Epithelial cell of prostate (primary cell): ENCODE data around the gene SCAMP2.
A peak's percentile ranks its signal among the peaks of the same experiment; 100 is the strongest.

Source experiments
- DNase-seq: peaks from one replicate; pipeline ENCODE4 v3.0.0-alpha.2; 2011; ENCODE audit warnings: low read depth, low spot score
- H3K27ac ChIP-seq: fragments of 450-650 bp; 2 replicates; pipeline ENCODE4 v1.5.1; 2017; ENCODE audit warnings: mild to moderate bottlenecking

Gene SCAMP2

DNA sequence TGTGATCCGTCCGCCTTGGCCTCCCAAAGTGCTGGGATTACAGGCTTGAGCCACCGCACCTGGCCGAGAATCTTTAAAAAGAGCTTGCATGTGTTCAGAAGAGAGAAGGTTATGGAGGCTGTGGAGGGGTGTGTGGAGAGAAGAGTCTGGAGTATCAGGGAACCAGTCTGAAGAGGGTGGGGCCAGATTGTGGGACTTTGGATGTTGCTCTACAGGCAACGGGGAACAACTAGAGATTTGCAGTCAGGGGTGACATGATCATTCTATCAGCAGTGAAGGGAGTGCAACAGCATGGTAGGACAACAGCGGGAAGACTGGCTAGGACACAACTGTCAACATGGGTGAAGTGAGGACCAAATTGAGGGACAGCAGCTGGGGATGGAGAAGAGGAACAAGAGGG is 8.9 kb downstream of the SCAMP2 start:
- DNase-seq = no peak
- H3K27ac ChIP-seq = peak overlapping the region; percentile 91

- no peak for DNase-seq
- peak overlapping the region; percentile 91 for H3K27ac ChIP-seq
Observed at GRCh38 chr15:74863239-74864056, 9.7 kb downstream of the SCAMP2 start.

- DNase-seq = no peak
- no peak overlapping the region for H3K27ac ChIP-seq
Observed at GRCh38 chr15:74858369-74858740, 14.8 kb downstream of the SCAMP2 start.

DNA sequence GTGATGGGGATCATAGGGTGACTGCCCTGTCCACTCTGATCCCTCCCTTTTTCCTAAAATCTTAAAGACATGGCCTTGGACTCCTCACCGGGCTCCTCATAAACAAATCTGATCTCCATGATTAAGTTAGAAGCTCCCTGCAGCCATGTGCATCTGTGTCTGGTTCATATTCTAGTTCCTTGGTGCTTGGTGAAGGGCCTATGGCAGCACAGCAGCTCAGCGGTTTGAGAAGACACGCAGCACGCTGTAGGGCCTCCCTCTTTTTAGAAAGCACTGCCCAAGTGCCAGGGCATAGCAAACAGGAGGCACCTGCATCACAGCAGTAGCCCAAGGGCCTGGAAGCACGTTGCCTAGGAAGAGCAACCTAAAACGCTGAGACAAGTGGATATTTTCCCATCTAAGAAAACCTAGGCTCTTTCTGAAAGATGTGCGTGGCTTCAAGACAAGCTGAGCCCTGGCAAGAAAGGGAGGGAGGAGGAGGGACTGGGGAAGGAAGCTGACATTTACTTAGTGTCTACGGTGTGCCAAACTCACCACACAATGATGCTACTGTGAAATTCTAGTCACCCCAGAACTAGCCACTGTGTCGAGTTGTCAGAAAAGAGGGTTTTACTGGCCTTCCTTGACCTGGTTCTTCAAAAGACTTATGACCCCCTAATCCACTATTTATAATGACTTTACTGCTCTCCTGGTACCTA is 15.3 kb downstream of the SCAMP2 start:
- DNase-seq = no peak

GRCh38 chr15:74857082-74857655 is 16.0 kb downstream of the SCAMP2 start:
- no peak for DNase-seq
- no peak overlapping the region for H3K27ac ChIP-seq

More for the DNA sequence above, 15.3 kb downstream of the SCAMP2 start:
- H3K27ac ChIP-seq = no peak overlapping the region

DNA sequence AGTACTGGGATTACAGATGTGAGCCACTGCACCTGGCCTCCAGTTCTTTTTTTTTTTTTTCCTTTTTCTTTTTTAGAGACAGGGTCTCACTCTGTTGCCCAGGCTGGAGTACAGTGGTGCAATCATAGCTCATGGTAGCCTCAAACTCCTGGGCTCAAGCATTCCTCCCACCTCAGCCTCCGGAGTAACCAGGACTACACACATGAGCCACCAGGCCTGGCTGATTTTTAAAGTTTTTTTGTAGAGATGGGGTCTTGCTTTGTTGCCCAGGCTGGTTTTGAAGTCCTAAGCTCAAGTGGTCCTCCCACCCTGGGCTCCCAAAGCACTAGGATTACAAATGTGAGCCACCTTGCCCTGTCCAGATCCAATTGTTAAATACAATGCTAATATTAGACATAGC is 16.6 kb downstream of the SCAMP2 start:
- H3K27ac ChIP-seq = no peak overlapping the region
- DNase-seq = no peak

DNA sequence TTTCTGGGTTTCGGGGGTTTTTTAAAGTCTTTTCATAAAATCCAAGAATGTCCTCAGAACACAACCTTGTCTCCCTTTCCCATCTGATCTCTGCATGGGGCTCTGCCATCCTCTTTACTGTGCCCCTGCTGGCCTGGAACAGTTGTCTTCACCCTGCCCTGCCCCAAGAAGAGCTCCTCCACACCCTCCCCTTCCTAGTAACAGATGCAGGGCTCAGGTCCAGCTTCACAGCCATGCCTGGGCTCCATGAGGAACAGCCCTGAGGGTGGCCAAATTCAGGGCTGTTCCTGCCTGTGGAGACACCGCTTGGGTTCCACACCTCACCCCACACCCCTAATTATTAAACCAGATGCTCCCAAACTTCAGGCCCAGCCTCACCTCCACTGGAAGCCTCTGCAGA is 17.3 kb downstream of the SCAMP2 start:
- no peak for DNase-seq
- no peak overlapping the region for H3K27ac ChIP-seq

DNA sequence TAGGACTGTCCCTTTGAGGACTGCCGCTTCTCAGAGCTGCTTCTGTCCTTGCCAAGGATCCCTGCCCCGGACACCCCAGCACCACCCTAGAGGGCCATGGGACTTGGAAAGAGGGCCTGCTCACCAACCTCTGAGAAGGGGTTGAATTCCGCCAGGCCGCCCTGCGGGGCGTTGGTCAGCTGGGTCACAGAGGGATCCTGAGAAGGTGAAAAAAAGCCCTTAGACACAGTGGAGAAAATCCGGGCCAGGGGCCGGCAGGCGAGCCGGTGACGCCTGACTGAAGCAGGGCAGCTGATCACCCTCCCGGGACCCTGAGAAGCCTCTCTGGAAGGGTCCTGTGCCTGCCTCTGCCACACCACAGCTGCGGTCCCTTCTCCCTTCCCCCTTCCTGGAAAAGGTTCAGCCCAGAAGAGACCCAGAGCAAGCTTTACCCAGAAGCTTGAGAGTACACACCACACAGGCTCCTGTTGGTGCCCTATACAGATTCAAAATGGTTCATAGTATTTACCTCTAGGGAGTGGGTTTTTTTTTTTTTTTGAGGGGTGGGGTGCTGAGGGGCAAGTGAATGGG is 18.6 kb downstream of the SCAMP2 start:
- H3K27ac ChIP-seq = no peak overlapping the region
- DNase-seq = no peak

DNA sequence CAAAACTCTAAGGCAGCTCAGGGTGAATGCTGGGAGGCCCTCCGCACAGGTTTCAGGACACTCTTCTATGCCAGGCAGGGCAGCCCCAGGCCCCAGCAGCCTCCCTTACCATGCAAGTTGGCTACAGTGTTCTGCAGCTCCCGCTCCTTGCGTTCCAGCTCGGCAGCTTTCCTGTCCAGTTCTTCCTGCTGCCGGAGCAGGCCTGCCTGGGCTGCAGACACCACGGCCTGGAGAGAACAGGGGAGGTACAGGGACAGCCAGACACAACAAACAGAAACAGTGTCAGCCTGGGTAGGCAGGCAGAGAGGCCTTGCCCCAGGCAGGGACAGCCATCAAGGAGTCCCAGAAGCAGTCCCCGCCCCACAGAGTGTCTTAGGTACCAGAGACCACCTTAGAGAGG is 21.2 kb downstream of the SCAMP2 start:
- no peak for DNase-seq
- no peak overlapping the region for H3K27ac ChIP-seq

- DNase-seq = no peak
- H3K27ac ChIP-seq = no peak overlapping the region
Observed at GRCh38 chr15:74850393-74850792, 22.8 kb downstream of the SCAMP2 start.

GRCh38 chr15:74847432-74847831 is 25.7 kb downstream of the SCAMP2 start:
- no peak for DNase-seq
- H3K27ac ChIP-seq = no peak overlapping the region

DNA sequence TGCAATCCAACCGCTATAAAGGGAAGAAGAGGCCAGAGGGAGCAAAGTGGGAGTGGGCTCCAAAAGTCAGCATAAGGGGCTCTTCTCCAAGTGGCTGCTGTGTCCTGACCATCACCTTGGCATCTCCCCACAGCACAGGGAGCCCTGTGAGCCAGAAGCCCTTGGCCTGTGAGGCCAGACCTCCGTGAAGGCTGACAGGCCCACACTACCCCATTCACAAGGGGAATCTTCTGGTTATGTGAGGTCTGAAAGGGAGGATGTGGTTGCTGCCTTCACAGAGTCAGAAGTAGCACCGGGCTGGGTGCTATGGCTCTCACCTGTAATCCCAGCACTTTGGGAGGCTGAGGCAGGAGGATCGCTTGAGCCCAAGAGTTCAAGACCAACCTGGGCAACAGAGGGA is 27.6 kb downstream of the SCAMP2 start:
- no peak overlapping the region for H3K27ac ChIP-seq
- no peak for DNase-seq

DNA sequence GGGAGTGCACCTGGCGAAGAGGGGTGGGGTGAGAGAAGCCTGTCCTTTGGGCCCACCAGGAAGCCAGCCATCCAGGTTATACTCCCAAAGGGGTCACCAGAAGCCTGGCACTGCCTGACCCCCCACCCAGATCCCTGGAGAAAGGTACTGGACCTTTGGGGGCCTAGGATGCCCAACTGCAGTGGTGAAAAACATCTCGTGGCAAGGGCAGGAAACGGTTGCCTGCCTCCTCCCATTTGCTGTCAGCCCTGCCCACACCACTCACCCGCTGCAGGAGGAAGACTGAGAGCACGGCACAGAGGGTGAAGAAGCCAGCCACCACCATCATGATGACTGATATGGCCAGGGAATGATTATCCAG is 28.0 kb downstream of the SCAMP2 start:
- no peak for DNase-seq
- H3K27ac ChIP-seq = no peak overlapping the region

DNA sequence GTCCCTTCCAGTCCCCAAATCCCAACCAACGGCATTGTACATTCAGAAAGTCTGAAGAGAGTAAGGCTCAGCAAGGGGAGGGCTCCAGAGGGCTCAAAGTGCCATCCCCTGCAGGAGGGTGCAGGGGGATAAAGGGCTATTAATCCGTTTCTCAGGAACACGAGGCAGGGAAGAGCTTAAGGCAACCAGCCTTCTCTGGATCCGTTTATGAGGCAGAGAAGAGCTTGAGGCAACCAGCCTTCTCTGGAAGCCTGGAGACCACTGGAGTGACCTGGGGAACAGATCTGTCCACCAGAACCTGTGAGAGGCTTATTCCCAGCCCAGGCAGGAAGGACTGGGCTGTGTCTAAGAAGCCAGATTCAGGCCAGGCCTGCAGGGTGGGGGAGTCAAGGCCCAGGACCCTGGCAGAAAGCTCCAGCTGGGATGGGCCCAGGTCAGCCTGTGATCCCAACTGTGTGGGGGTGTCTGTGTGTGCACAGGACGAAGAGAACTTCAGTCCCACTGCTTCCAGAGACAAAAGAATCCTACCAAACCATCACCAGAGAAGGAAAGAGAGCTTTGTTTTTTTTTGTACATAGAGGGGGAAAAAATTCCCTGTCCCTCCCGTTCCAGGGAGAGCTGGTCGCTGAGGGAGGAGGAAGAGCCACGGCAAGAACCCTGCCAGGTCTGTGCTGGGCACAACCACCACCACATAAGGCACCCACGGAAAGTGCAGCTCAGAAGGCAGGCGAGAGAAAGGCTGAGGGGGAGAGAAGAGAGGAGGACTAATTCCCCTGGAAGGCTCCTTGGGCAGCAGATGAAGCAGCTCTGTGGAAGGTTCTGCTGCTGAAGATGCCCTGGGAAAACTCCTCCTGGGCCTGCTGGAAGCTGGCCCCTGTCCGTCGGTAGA is 28.6 kb downstream of the SCAMP2 start:
- no peak overlapping the region for H3K27ac ChIP-seq
- DNase-seq = no peak

GRCh38 chr15:74843891-74844299 is 29.3 kb downstream of the SCAMP2 start:
- no peak for DNase-seq
- H3K27ac ChIP-seq = no peak overlapping the region

DNA sequence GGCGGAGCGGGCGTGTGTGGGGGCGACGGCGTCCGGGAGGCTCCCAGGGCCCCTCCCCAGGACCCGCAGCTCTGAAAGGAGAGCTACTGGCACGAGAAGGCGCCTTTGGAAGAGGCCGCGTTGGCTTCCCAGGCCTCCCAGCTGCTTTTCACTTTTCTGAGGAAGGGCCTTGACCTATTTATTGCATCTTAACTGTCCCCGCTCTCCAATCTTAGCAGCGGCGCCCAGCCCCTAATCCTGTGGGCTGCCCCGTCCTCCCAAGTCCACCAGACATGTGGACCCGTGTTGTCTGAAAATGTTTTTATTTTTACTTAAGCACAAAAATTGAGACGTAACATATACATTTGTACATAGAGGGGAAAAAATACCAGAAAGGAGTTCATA is 29.7 kb downstream of the SCAMP2 start:
- H3K27ac ChIP-seq = peak overlapping the region; percentile 63
- no peak for DNase-seq

- peak within 1 kb of the TSS; percentile 63 for H3K27ac ChIP-seq
- DNase-seq = peak; percentile 46
Observed at GRCh38 chr15:74842581-74843444, 30.4 kb downstream of the SCAMP2 start, which contains the start of gene ULK3. Gene ULK3, minus strand, starts transcription at chr15:74843156. Its CDS starts 51 bp downstream, at chr15:74843105.

DNA sequence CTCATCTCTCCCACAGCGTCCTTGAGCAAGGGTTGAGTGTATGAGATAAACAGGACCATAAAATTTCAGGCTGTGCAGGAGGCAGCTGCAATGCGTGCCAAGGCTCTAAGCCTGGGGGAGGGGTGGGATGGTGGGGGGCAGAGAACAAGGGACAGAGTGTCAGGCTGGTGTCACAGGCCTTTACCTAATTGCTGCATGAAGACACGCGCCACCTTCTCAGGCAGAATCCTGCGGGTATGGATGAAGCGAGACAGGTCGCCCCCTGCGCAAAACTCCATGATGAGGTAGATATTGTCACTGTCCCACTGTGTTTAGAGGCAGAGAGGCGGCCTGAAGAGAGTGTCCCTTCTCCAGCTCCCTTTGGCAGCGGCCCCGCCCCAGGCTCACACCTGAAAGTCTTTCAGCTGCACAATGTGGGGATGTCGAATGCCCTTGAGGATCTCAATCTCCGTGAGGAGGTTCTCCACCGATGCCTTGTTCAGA is 31.2 kb downstream of the SCAMP2 start:
- DNase-seq = no peak
- H3K27ac ChIP-seq = no peak overlapping the region
